HTR-8/SVneo (cell line): ENCODE data around the gene AKNA.
"Not testable (repeated sequence)": the region's sequence is repeated elsewhere in the genome, so short reads cannot be mapped to it uniquely, and the experiment has no call there.

Experiments used
- DNase-seq: peaks from one replicate; pipeline ENCODE4 v3.0.0; 2011; ENCODE audit warnings: low spot score, mixed read lengths; ENCODE audit not compliant: insufficient read length
- FAIRE-seq: peaks from 2 replicates; lab custom pipeline; 2011; peaks lifted over from hg19 to GRCh38; lab: Jason Lieb, UNC

AKNA gene

DNA sequence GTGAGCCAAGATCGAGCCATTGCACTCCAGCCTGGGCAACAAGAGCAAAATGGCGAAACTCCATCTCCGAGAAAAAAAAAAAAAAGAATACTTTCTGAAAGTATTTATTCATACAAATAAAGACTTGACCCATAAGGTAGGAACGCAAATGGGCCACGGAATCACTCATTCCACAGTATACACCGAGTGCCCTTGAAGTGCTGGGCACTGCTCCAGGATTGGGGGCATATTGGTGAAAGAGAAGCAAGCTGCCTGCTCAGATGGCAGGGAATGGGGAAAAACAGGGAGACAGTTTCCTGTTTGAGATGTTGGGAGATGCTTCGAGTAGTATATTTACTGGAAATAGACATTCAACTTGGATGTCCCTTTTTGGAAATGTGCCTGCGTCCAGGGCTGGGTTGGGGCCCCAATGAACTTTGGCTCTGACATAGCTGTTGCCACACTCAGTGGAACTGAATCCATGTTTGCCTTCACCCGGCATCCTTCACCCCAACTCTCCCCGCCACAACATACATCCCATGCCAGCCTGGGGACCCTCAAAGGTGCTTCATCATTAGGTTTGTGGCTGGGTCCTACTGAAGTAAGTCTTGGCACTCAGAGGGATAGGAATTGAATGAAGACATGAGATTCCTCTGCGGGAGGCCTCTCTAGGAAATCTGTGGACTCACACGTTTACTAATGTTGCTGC lies 58.7 kb downstream of the AKNA start:
- not testable (repeated sequence) for DNase-seq, FAIRE-seq

DNA sequence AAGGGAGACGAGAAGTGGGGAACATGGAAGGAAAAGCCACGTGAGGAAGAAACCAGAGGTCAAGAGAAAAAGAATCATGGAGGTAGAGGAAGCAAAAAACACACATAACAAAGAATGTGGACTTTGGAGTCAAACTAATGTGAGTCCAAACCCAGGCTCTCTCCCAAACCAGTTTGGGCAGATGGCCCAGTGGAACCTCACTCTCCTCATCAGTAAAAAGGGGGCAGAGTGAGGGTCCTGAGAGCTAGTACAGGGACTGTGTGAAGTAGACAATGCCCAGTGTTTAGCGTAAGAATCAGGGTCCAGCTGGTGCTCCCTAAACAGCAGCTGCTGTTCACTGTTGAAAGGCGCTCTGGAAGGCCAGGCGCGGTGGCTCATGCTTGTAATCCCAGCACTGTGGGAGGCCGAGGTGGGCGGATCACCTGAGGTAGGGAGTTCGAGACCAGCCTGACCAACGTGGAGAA lies 59.4 kb downstream of the AKNA start:
- FAIRE-seq, DNase-seq: not testable (repeated sequence)

DNA sequence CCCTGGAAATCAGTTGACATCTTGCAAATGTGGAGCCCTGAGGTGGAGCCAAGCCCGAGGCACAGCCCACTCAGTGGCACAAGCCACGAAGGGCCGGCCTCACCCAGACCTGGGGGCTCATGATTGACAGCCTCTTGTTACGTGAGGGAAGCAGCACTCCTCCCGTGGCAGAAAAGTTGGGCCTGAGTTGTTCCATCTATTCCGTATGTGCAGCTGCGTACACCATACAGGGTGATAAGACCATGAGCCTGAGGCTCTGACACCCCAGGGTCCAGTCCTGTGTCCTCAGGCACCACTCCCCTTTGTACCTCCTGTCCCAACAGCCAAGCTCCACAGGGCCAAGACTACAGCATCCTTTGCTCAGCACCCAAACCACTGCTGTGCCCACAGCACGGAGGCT lies 60.0 kb downstream of the AKNA start:
- FAIRE-seq, result no peak
- DNase-seq, result no peak

GRCh38 chr9:114325684-114326254 lies 62.0 kb downstream of the AKNA start:
- not testable (repeated sequence) for DNase-seq, FAIRE-seq

GRCh38 chr9:114324965-114325364 lies 62.8 kb downstream of the AKNA start:
- FAIRE-seq, DNase-seq: not testable (repeated sequence)

- FAIRE-seq, result no peak
- DNase-seq, result no peak
These were observed 63.3 kb downstream of the AKNA start for GRCh38 chr9:114324492-114324891.

GRCh38 chr9:114323849-114324248 lies 63.9 kb downstream of the AKNA start:
- DNase-seq, FAIRE-seq: not testable (repeated sequence)

- not testable (repeated sequence) for DNase-seq
These were observed 64.8 kb downstream of the AKNA start, which contains the start of gene ORM1 for GRCh38 chr9:114322831-114323531. Gene ORM1 (plus strand): TSS chr9:114323098. CDS start chr9:114323134, 36 bp downstream.

GRCh38 chr9:114322160-114322818 lies 65.5 kb downstream of the AKNA start:
- DNase-seq, FAIRE-seq: not testable (repeated sequence)

More at GRCh38 chr9:114322831-114323531, 64.8 kb downstream of the AKNA start, which contains the start of gene ORM1:
- FAIRE-seq, result not testable (repeated sequence)

- no peak for DNase-seq
- no peak for FAIRE-seq
These were observed 66.0 kb downstream of the AKNA start for GRCh38 chr9:114321759-114322158.

GRCh38 chr9:114320710-114321109 lies 67.1 kb downstream of the AKNA start:
- not testable (repeated sequence) for DNase-seq, FAIRE-seq

DNA sequence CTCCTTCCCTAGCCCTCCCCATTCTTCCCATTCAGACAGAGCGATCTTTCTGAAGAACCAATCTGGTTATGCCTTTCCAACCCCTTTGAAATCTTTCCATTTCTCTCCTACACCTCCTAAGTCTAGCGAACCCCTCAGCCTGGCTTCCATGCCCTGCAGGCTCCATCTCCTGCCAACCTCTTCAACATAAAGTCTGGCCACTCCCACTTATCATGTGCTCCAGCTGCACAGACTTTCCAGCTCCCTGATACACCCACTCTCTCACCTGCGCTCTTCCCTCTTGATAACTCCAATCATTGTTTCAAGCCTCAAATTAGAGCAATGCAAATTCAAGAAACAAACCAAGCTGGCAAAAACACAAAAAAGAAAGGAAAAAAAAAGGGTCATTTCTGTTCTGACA lies 68.6 kb downstream of the AKNA start:
- DNase-seq (no peak), FAIRE-seq (no peak)

- FAIRE-seq, result no peak
- no peak for DNase-seq
These were observed 69.4 kb downstream of the AKNA start for GRCh38 chr9:114318416-114318815.

DNA sequence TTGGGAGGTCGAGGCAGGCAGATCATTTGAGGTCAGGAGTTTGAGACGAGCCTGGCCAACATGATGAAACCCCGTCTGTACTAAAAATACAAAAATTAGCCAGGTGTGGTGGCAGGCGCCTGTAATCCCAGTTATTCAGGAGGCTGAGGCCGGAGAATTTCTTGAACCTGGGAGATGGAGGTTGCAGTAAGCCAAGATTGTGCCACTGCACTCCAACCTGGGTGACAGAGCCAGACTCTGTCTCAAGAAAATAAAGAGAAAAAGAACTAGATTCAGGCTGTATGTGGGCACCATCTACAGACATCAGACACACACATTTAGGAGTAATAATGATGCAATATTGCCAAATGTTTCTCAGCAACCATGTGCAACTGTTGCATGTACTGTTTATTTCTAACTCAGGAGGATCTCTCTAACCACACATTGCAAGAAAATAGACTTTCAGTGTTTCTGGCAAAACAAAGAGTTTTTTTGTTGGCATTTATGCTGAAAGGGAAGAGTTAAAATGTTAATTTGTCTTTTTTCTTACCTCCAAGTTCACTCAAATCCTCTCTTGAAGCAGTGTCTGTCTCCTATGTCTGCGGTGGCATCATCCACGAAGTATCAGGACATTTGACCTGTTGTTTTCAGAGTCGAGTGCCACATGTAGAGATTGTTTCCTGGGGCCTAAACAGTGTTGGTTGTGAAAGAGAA lies 70.0 kb downstream of the AKNA start:
- DNase-seq (no peak), FAIRE-seq (no peak)

- FAIRE-seq, result no peak
- no peak for DNase-seq
These were observed 71.1 kb downstream of the AKNA start for GRCh38 chr9:114316605-114317230.

DNA sequence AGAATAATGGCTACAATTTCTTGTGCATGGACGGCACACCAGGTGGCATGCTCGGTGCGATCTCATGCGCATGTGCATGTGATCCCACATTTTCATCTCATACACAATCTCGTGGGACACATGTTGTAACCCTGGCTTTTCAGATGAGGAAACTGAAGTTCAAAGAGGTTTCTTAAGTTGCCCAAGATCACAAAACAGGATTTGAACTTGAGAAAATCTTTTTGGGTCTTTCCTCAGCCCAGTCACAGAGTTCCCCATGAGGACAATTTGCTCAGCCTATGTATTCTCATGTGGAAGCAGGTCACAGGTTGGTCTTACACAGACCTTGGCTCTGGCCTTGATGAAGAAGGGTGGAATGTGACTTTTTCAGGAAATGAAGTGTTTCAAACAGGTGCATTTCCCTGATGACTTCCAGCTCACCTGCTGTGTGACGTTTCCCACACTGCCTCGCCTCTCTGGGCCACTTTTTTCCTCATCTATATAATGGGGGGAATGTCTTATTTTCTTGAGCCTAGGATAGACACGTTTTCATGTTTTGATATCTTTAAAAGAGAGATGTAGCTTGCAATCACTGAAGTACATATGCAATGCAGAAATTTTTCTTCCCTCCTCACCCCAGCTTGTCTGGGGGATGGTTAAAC lies 71.9 kb downstream of the AKNA start:
- no peak for DNase-seq
- no peak for FAIRE-seq

- no peak for FAIRE-seq
- no peak for DNase-seq
These were observed 72.7 kb downstream of the AKNA start for GRCh38 chr9:114314881-114315722.

GRCh38 chr9:114314256-114314867 lies 73.4 kb downstream of the AKNA start:
- DNase-seq (no peak), FAIRE-seq (no peak)
